ENCODE results near the gene ST3GAL3. TPM values are rescaled to one million over a fixed set of nuclear protein-coding genes. Genes with fewer than 3 reads are reported as not detected.

The ST3GAL3 gene
- polyA plus RNA-seq, 1 of the 3 experiments (the other 2 are of a cell fraction): 20.6 TPM

DNA sequence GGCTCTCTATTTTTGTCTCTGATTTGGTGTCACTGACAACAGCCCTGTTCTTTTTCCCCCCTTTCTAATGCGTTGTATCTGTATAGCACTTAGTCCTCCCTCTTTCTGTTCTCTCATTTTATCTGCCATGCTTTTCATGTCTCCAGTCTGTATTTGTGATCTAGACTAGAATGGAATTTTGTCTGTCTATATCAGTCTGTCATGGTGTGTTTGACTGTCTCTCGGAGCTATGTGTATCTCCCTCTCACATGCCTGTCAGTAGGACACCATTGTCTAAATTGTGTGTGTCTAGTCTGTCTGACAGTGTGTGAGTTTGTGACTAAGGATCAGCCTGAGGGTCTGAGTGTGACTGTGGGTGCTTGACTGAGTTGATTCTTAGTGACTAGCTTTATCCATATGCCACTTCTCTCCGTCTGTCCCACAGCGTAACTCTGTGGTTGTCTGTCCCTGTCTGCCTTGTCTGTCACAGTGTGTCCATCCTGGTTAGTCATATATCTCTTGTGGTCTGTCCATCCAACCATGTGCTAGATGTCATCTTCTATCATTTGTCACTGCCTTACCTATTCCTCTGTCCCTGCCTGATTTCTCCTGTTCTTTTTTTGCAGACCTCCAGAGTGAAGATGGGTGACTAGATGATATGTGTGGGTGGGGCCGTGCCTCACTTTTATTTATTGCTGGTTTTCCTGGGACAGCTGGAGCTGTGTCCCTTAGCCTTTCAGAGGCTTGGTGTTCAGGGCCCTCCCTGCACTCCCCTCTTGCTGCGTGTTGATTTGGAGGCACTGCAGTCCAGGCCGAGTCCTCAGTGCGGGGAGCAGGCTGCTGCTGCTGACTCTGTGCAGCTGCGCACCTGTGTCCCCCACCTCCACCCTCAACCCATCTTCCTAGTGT, 270.3 kb downstream of the ST3GAL3 start:
- Histone ChIP-seq H3K9me2 (no peaks in the 10 kb centered on the region), H3K36me3 (replicated peaks in 1 of 2; ENCODE audit: control insufficient read depth in 1 of 2, insufficient read depth in 2 of 2, low read length in 1 of 2) (peaks cover 16 to 37% of the 10 kb centered on the region in 2 experiments), H3K27ac (ENCODE audit: low read depth in 2 of 2, low read length in 1 of 2) (no peak overlapping the region), H2AFZ (ENCODE audit: low read depth) (no peak overlapping the region), H3K27me3 (ENCODE audit: insufficient read depth) (no peaks in the 10 kb centered on the region), H3K9me3 (no peaks in the 10 kb centered on the region), H3K4me3 (ENCODE audit: low read depth in 2 of 2, low read length in 1 of 2) (peak overlapping the region in 1 of 2 experiments; percentile 85; a peak in 3 of 4 replicates), H3K79me2 (ENCODE audit: insufficient read depth) (peaks cover 71% of the 10 kb centered on the region), H3K9ac (no peak overlapping the region), H3F3A (replicated peaks; ENCODE audit: insufficient read depth) (peaks cover 9% of the 10 kb centered on the region), H3K4me2 (peak overlapping the region; percentile 88), H4K20me1 (ENCODE audit: insufficient read depth) (peaks cover 20% of the 10 kb centered on the region), H3K4me1 (ENCODE audit: control insufficient read depth in 1 of 2, insufficient read depth in 2 of 2, low read depth in 1 of 2, low read length in 1 of 2) (peaks cover 8 to 50% of the 10 kb centered on the region in 2 experiments; a peak in 1 of 4 replicates)
- ChIA-PET POLR2A (interaction anchor here (0.7 kb wide), 1 partner anchor 7 kb away, joined by 3 read pairs; the partner anchor contains the start of gene DPH2), CTCF (interaction anchor here (0.9 to 2.3 kb wide), 5 partner anchors 27 to 214 kb away, joined by 3 to 10 read pairs (median 3); partner anchors contain the start of gene IPO13)
- TF ChIP-seq MXI1 (IDR thresholded peaks at IDR 0.05; ENCODE audit: low read depth, low read length) (no peak), NFIC (IDR thresholded peaks at IDR 0.05; ENCODE audit: borderline replicate concordance) (no peak), RCOR1 (IDR thresholded peaks at IDR 0.05; ENCODE audit: low read length) (no peak), GABPA (IDR thresholded peaks at IDR 0.05; ENCODE audit: low read depth) (no peak), CHD2 (IDR thresholded peaks at IDR 0.05; ENCODE audit: low read length, partially characterized antibody) (no peak), SMC3 (IDR thresholded peaks at IDR 0.05; ENCODE audit: low read depth, low read length) (no peak), POLR2AphosphoS5 (IDR thresholded peaks at IDR 0.05; ENCODE audit: low read depth, low read length) (no peak), FOSL2 (IDR thresholded peaks at IDR 0.05; ENCODE audit: borderline replicate concordance, low read depth) (no peak), YY1 (IDR thresholded peaks at IDR 0.05; ENCODE audit: low read depth) (no peak), ELF1 (IDR thresholded peaks at IDR 0.05) (no peak), RFX5 (IDR thresholded peaks at IDR 0.05; ENCODE audit: low read length) (no peak), JUND (IDR thresholded peaks at IDR 0.05) (no peak), RXRA (IDR thresholded peaks at IDR 0.05; ENCODE audit: borderline replicate concordance, low read depth) (no peak), NRF1 (IDR thresholded peaks at IDR 0.05; ENCODE audit: low read depth, low read length) (no peak), EP300 (IDR thresholded peaks at IDR 0.05; ENCODE audit: borderline replicate concordance in 1 of 2, low read depth in 1 of 2, low read length in 1 of 2) (no peak), TAF1 (IDR thresholded peaks at IDR 0.05; ENCODE audit: borderline replicate concordance, low read depth, low read length) (no peak)
- TF ChIP-seq, protein P1, sequence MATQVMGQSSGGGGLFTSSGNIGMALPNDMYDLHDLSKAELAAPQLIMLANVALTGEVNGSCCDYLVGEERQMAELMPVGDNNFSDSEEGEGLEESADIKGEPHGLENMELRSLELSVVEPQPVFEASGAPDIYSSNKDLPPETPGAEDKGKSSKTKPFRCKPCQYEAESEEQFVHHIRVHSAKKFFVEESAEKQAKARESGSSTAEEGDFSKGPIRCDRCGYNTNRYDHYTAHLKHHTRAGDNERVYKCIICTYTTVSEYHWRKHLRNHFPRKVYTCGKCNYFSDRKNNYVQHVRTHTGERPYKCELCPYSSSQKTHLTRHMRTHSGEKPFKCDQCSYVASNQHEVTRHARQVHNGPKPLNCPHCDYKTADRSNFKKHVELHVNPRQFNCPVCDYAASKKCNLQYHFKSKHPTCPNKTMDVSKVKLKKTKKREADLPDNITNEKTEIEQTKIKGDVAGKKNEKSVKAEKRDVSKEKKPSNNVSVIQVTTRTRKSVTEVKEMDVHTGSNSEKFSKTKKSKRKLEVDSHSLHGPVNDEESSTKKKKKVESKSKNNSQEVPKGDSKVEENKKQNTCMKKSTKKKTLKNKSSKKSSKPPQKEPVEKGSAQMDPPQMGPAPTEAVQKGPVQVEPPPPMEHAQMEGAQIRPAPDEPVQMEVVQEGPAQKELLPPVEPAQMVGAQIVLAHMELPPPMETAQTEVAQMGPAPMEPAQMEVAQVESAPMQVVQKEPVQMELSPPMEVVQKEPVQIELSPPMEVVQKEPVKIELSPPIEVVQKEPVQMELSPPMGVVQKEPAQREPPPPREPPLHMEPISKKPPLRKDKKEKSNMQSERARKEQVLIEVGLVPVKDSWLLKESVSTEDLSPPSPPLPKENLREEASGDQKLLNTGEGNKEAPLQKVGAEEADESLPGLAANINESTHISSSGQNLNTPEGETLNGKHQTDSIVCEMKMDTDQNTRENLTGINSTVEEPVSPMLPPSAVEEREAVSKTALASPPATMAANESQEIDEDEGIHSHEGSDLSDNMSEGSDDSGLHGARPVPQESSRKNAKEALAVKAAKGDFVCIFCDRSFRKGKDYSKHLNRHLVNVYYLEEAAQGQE (IDR thresholded peaks at IDR 0.05; ENCODE audit: low read depth, low read length): no peak
- TF ChIP-seq, protein P2, sequence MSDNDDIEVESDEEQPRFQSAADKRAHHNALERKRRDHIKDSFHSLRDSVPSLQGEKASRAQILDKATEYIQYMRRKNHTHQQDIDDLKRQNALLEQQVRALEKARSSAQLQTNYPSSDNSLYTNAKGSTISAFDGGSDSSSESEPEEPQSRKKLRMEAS (IDR thresholded peaks at IDR 0.05; ENCODE audit: low read depth): no peak
- no peak for DNase-seq
- 83% methylated on average over 9 of the region's 9 CpGs for WGBS (ENCODE audit: low lambda C conversion rate)

All from SK-N-SH (cell line).